Forelimb muscle (tissue), 1 donor: Measurements from ENCODE around the gene SCLY. TPM values are rescaled to one million over a fixed set of nuclear protein-coding genes. Genes with fewer than 3 reads are reported as not detected.
"Not testable (repeated sequence)": the region's sequence is repeated elsewhere in the genome, so short reads cannot be mapped to it uniquely, and the experiment has no call there.

Experiments used
- DNase-seq: peaks from one replicate; pipeline ENCODE4 v3.0.0-alpha.2; 2013; ENCODE audit warnings: low read depth
- polyA plus RNA-seq: library from polyadenylated mRNA; unstranded; fragments of 120-200 nt; gene quantifications from one replicate; pipeline ENCODE4 v1.2.1, GENCODE V29; 2013; ENCODE audit not compliant: insufficient read length

SCLY gene
- 8.0 TPM for polyA plus RNA-seq

- peak; percentile 93 for DNase-seq
Observed at GRCh38 chr2:238060542-238061314, at the start of gene SCLY. Gene SCLY, plus strand, starts transcription at chr2:238061001. Its CDS starts 54 bp downstream, at chr2:238061055.

GRCh38 chr2:238013806-238014205 is 47.0 kb upstream of the SCLY start:
- no peak for DNase-seq

- no peak for DNase-seq
Observed at GRCh38 chr2:238015705-238016104, 45.1 kb upstream of the SCLY start.

GRCh38 chr2:238016526-238016925 is 44.3 kb upstream of the SCLY start:
- no peak for DNase-seq

- no peak for DNase-seq
Observed at GRCh38 chr2:238019962-238020361, 40.8 kb upstream of the SCLY start.

- no peak for DNase-seq
Observed at GRCh38 chr2:238020816-238021215, 40.0 kb upstream of the SCLY start.

GRCh38 chr2:238021327-238021726 is 39.5 kb upstream of the SCLY start:
- DNase-seq: no peak

GRCh38 chr2:238022594-238023157 is 38.1 kb upstream of the SCLY start:
- DNase-seq: no peak

GRCh38 chr2:238023608-238024007 is 37.2 kb upstream of the SCLY start:
- no peak for DNase-seq

- DNase-seq: no peak
Observed at GRCh38 chr2:238024986-238025385, 35.8 kb upstream of the SCLY start.

- DNase-seq: no peak
Observed at GRCh38 chr2:238025741-238026360, 35.0 kb upstream of the SCLY start.

GRCh38 chr2:238027058-238027457 is 33.7 kb upstream of the SCLY start:
- DNase-seq: no peak

GRCh38 chr2:238027591-238028415 is 33.0 kb upstream of the SCLY start:
- no peak for DNase-seq

- DNase-seq: no peak
Observed at GRCh38 chr2:238029853-238030252, 30.9 kb upstream of the SCLY start.

GRCh38 chr2:238030422-238031155 is 30.2 kb upstream of the SCLY start:
- no peak for DNase-seq

- no peak for DNase-seq
Observed at GRCh38 chr2:238031751-238032150, 29.1 kb upstream of the SCLY start.

GRCh38 chr2:238032755-238033337 is 28.0 kb upstream of the SCLY start:
- DNase-seq: no peak

GRCh38 chr2:238033991-238034390 is 26.8 kb upstream of the SCLY start:
- DNase-seq: not testable (repeated sequence)

- no peak for DNase-seq
Observed at GRCh38 chr2:238038203-238038602, 22.6 kb upstream of the SCLY start.

GRCh38 chr2:238039151-238039550 is 21.6 kb upstream of the SCLY start:
- no peak for DNase-seq

- no peak for DNase-seq
Observed at GRCh38 chr2:238039985-238040384, 20.8 kb upstream of the SCLY start.
